Measurements from ENCODE around the gene DAB2IP.
"Not testable (repeated sequence)": the region's sequence is repeated elsewhere in the genome, so short reads cannot be mapped to it uniquely, and the experiment has no call there.

DAB2IP gene

GRCh38 chr9:121616123-121616755 is 35.2 kb upstream of the DAB2IP start:
- no peak overlapping the region for H3K9ac ChIP-seq (ENCODE audit: low read length)
- H3K27me3 ChIP-seq (ENCODE audit: control insufficient read depth in 1 of 2, insufficient read depth in 2 of 2, low read length in 2 of 2), result no peaks in the 10 kb centered on the region
- H3K36me3 ChIP-seq (ENCODE audit: insufficient read depth, low read length), result no peaks in the 10 kb centered on the region
- no peak overlapping the region for H3K4me3 ChIP-seq (ENCODE audit: low read depth in 1 of 2, low read length in 2 of 2)
- peaks cover 20% of the 10 kb centered on the region for H3K4me1 ChIP-seq (ENCODE audit: insufficient read depth, low read length)
- H3K9me3 ChIP-seq (ENCODE audit: low read length), result no peaks in the 10 kb centered on the region
- H3K27ac ChIP-seq (ENCODE audit: low read depth, low read length), result no peak overlapping the region

DNA sequence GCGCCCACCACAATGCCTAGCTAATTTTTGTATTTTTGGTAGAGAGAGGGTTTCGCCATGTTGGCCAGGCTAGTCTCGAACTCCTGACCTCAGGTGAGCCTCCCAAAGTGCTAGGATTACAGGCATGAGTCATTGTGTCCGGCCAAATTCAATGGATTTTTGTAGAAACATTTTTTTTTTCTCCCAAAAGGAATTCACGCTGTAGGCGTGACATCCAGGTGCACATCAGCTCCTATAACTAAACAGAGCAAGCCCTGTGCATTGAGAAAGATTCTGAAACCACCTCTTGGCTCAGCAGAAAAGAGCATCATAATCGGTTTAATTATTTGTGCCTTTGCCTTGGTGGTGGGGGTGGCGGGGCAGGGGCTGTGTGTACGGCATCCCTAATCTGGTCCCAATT is 32.9 kb upstream of the DAB2IP start:
- no peaks in the 10 kb centered on the region for H3K36me3 ChIP-seq (ENCODE audit: insufficient read depth, low read length)
- H3K4me1 ChIP-seq (ENCODE audit: insufficient read depth, low read length), result peaks cover 8% of the 10 kb centered on the region
- no peak overlapping the region for H3K27ac ChIP-seq (ENCODE audit: low read depth, low read length)

GRCh38 chr9:121618910-121619309 is 32.5 kb upstream of the DAB2IP start:
- H3K27me3 ChIP-seq (ENCODE audit: control insufficient read depth in 1 of 2, insufficient read depth in 2 of 2, low read length in 2 of 2); H3K27ac ChIP-seq (ENCODE audit: low read depth, low read length); H3K9me3 ChIP-seq (ENCODE audit: low read length); H3K4me1 ChIP-seq (ENCODE audit: insufficient read depth, low read length); H3K9ac ChIP-seq (ENCODE audit: low read length); H3K4me3 ChIP-seq (ENCODE audit: low read depth in 1 of 2, low read length in 2 of 2); H3K36me3 ChIP-seq (ENCODE audit: insufficient read depth, low read length): not testable (repeated sequence)

More for the DNA sequence above, 32.9 kb upstream of the DAB2IP start:
- H3K4me3 ChIP-seq (ENCODE audit: low read depth in 1 of 2, low read length in 2 of 2), result no peak overlapping the region
- no peaks in the 10 kb centered on the region for H3K27me3 ChIP-seq (ENCODE audit: control insufficient read depth in 1 of 2, insufficient read depth in 2 of 2, low read length in 2 of 2)
- H3K9me3 ChIP-seq (ENCODE audit: low read length), result no peaks in the 10 kb centered on the region
- no peak overlapping the region for H3K9ac ChIP-seq (ENCODE audit: low read length)

- Histone ChIP-seq H3K27ac (ENCODE audit: low read depth, low read length) (no peak overlapping the region), H3K36me3 (ENCODE audit: insufficient read depth, low read length) (no peaks in the 10 kb centered on the region), H3K27me3 (ENCODE audit: control insufficient read depth in 1 of 2, insufficient read depth in 2 of 2, low read length in 2 of 2) (no peaks in the 10 kb centered on the region), H3K4me3 (ENCODE audit: low read depth in 1 of 2, low read length in 2 of 2) (no peak overlapping the region), H3K4me1 (ENCODE audit: insufficient read depth, low read length) (peaks cover 8% of the 10 kb centered on the region), H3K9ac (ENCODE audit: low read length) (no peak overlapping the region), H3K9me3 (ENCODE audit: low read length) (no peaks in the 10 kb centered on the region)
These were observed 31.7 kb upstream of the DAB2IP start for GRCh38 chr9:121619545-121620324.

DNA sequence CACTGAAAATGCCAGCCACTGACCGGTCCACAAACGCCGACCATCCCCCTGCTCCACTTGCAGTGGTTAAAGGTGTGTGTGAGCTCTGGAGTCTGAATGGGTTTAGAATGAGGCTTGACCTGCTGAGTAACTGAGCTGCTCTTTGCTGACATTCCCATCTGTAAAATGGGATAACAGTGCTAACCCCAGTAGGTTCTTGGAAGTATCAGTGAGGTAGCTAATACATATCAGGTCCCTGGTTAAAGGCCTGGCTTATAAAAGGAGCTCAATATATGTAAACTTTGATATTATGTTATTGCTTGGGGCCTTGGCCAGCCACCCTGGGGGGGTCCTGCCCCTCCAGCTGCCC is 31.1 kb upstream of the DAB2IP start:
- H3K9me3 ChIP-seq (ENCODE audit: low read length), result no peaks in the 10 kb centered on the region
- H3K4me3 ChIP-seq (ENCODE audit: low read depth in 1 of 2, low read length in 2 of 2), result no peak overlapping the region
- no peaks in the 10 kb centered on the region for H3K27me3 ChIP-seq (ENCODE audit: control insufficient read depth in 1 of 2, insufficient read depth in 2 of 2, low read length in 2 of 2)
- H3K36me3 ChIP-seq (ENCODE audit: insufficient read depth, low read length), result no peaks in the 10 kb centered on the region
- peaks cover 9% of the 10 kb centered on the region for H3K4me1 ChIP-seq (ENCODE audit: insufficient read depth, low read length)
- no peak overlapping the region for H3K27ac ChIP-seq (ENCODE audit: low read depth, low read length)
- H3K9ac ChIP-seq (ENCODE audit: low read length), result no peak overlapping the region

DNA sequence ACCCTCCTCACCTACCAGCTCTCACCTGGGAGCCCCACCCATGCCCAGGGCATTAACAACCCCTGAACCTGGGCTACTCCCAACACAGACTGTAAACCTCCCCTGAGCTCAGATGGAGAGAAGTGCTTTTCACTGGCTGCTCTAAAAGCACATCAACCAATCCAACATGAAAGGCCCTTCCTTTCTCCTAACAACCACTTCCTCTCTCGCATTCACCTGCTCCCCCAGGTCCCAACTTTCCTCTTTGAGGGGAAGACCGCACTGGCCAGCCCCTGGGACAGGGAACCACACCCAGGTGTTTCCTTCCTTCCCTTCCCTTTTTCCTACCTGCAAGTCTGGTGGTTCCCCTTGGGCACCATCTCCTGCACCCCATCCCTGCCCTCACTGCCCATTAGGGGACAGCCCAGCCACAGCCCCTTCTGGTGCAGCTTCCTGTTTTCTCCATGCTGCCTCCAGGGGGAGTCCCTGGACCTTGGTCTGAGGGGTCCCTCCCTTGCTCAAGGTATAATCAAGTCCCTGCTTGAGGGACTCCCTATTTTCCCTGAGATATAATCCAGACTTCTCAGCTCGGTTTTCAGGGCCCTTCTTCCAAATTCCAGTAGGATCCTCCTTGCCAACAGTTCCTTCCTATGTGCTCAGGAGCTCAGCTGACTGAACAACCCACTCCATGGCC is 30.5 kb upstream of the DAB2IP start:
- Histone ChIP-seq H3K9me3 (ENCODE audit: low read length) (no peaks in the 10 kb centered on the region), H3K36me3 (ENCODE audit: insufficient read depth, low read length) (no peaks in the 10 kb centered on the region), H3K4me1 (ENCODE audit: insufficient read depth, low read length) (peaks cover 16% of the 10 kb centered on the region), H3K27me3 (ENCODE audit: control insufficient read depth in 1 of 2, insufficient read depth in 2 of 2, low read length in 2 of 2) (no peaks in the 10 kb centered on the region), H3K27ac (ENCODE audit: low read depth, low read length) (no peak overlapping the region), H3K9ac (ENCODE audit: low read length) (no peak overlapping the region), H3K4me3 (ENCODE audit: low read depth in 1 of 2, low read length in 2 of 2) (no peak overlapping the region)

DNA sequence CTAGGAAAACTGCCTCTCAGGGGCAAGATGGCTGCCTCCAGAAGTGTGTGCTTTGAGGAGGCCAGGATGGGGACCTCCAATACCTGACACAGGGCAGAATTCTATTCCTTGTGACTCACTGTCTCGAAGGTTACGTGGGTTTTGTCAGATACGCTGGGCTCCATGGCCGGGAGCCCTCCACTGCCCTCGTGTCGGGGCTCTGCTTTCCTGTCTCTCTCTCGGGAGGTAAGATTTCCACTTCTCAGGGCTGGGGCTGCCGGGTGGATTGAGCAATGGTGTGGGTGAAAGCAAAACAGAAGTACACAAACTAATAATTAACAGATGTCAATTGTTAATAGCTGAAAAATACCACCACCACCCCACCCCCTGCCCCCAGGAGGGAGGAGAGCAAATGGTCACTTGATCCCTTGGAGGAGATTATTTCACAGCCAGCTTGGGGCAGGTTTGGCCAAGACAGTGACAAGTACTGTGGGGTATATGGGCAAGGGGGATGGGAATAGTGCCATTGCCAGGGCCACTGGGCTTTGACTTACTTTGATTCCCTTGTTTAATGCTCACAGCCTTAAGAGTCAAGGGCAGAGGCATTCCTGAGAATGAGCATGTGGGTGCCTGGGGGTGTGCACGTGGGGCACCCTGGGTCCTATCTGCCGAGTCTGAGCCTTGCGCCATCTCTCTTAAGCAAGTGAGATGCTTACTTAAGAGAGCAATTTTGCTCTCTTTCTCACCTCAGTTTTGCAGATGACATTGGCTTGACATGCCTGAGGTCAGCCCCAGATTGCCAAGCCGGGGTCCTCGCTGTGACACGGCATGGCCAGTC is 28.8 kb upstream of the DAB2IP start:
- no peak overlapping the region for H3K9ac ChIP-seq (ENCODE audit: low read length)
- no peaks in the 10 kb centered on the region for H3K27me3 ChIP-seq (ENCODE audit: control insufficient read depth in 1 of 2, insufficient read depth in 2 of 2, low read length in 2 of 2)
- no peak overlapping the region for H3K27ac ChIP-seq (ENCODE audit: low read depth, low read length)
- no peaks in the 10 kb centered on the region for H3K36me3 ChIP-seq (ENCODE audit: insufficient read depth, low read length)
- H3K4me3 ChIP-seq (ENCODE audit: low read depth in 1 of 2, low read length in 2 of 2), result no peak overlapping the region
- no peaks in the 10 kb centered on the region for H3K9me3 ChIP-seq (ENCODE audit: low read length)
- H3K4me1 ChIP-seq (ENCODE audit: insufficient read depth, low read length), result peaks cover 21% of the 10 kb centered on the region

GRCh38 chr9:121623430-121623829 is 28.0 kb upstream of the DAB2IP start:
- not testable (repeated sequence) for H3K4me3 ChIP-seq (ENCODE audit: low read depth in 1 of 2, low read length in 2 of 2); H3K36me3 ChIP-seq (ENCODE audit: insufficient read depth, low read length); H3K27me3 ChIP-seq (ENCODE audit: control insufficient read depth in 1 of 2, insufficient read depth in 2 of 2, low read length in 2 of 2); H3K9ac ChIP-seq (ENCODE audit: low read length); H3K27ac ChIP-seq (ENCODE audit: low read depth, low read length); H3K9me3 ChIP-seq (ENCODE audit: low read length)
- peaks cover 21% of the 10 kb centered on the region for H3K4me1 ChIP-seq (ENCODE audit: insufficient read depth, low read length)

DNA sequence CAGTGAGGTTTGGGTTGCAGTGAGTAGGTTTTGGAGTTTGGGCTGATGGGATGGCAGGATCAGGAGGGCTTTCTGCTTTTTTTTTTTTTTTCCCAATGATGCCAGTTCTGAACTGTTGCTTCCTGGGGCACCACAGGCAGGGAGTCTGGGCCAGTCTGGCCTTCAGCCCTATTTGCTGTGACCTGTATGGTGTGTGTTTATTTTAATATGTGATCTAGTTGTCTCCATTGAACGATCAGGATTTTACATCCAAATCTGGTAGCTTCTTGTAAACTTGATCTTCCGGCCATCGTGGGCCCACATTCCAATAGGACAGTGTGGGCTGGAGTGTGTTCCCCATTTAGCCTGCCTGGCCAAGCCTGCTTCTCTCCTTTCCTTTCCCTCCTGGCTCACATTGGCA is 25.8 kb upstream of the DAB2IP start:
- peaks cover 20% of the 10 kb centered on the region for H3K4me1 ChIP-seq (ENCODE audit: insufficient read depth, low read length)
- no peaks in the 10 kb centered on the region for H3K9me3 ChIP-seq (ENCODE audit: low read length)
- H3K9ac ChIP-seq (ENCODE audit: low read length), result no peak overlapping the region
- H3K36me3 ChIP-seq (ENCODE audit: insufficient read depth, low read length), result no peaks in the 10 kb centered on the region
- no peak overlapping the region for H3K27ac ChIP-seq (ENCODE audit: low read depth, low read length)
- H3K4me3 ChIP-seq (ENCODE audit: low read depth in 1 of 2, low read length in 2 of 2), result no peak overlapping the region
- H3K27me3 ChIP-seq (ENCODE audit: control insufficient read depth in 1 of 2, insufficient read depth in 2 of 2, low read length in 2 of 2), result no peaks in the 10 kb centered on the region

GRCh38 chr9:121626012-121626411 is 25.4 kb upstream of the DAB2IP start:
- Histone ChIP-seq H3K9ac (ENCODE audit: low read length) (no peak overlapping the region), H3K4me1 (ENCODE audit: insufficient read depth, low read length) (peaks cover 15% of the 10 kb centered on the region), H3K27me3 (ENCODE audit: control insufficient read depth in 1 of 2, insufficient read depth in 2 of 2, low read length in 2 of 2) (no peaks in the 10 kb centered on the region), H3K9me3 (ENCODE audit: low read length) (no peaks in the 10 kb centered on the region), H3K27ac (ENCODE audit: low read depth, low read length) (no peak overlapping the region), H3K36me3 (ENCODE audit: insufficient read depth, low read length) (no peaks in the 10 kb centered on the region), H3K4me3 (ENCODE audit: low read depth in 1 of 2, low read length in 2 of 2) (no peak overlapping the region)

DNA sequence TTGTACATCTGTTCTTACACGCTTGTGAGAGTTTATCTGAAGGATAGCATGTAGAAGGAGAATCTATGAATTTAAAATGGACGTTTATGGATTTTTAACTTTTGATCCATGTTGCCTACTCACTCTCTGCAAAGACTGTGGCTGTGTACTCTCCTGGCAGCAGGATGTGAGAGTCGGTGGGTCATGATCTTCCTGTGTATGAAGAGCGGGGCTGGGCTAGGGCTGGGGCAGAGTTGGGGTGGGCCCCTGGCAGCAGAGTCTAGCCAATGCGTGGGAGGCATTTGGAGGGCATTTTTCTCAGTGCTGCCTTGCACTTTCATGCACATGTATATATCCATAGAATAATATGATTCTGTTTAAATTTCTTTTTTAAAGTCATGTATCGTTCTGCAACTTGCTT is 24.0 kb upstream of the DAB2IP start:
- no peaks in the 10 kb centered on the region for H3K9me3 ChIP-seq (ENCODE audit: low read length)
- no peak overlapping the region for H3K9ac ChIP-seq (ENCODE audit: low read length)
- H3K4me1 ChIP-seq (ENCODE audit: insufficient read depth, low read length), result peaks cover 20% of the 10 kb centered on the region
- no peaks in the 10 kb centered on the region for H3K36me3 ChIP-seq (ENCODE audit: insufficient read depth, low read length)
- no peak overlapping the region for H3K4me3 ChIP-seq (ENCODE audit: low read depth in 1 of 2, low read length in 2 of 2)
- H3K27ac ChIP-seq (ENCODE audit: low read depth, low read length), result no peak overlapping the region
- no peaks in the 10 kb centered on the region for H3K27me3 ChIP-seq (ENCODE audit: control insufficient read depth in 1 of 2, insufficient read depth in 2 of 2, low read length in 2 of 2)

Measured in muscle layer of colon (tissue), 2 donors.